Endothelial cell of umbilical vein (primary cell): Measurements from ENCODE around the gene CYREN. TPM values are rescaled to one million over a fixed set of nuclear protein-coding genes. Genes with fewer than 3 reads are reported as not detected.

Experiments
- BruUV-seq: library from RNA; stranded (reverse); fragments of 400-500 nt; replicated peaks from 2 replicates; lab custom pipeline; 2021; lab: Mats Ljungman, UMichigan
- CTCF ChIA-PET: fragments of 300-600, 350-600 bp; sonication (Branson Sonifier 250); formaldehyde crosslinking; loops from one replicate; lab custom pipeline; 2021; ENCODE audit warnings: antibody characterized with exemption, inconsistent platforms; lab: Charles Lee
- POLR2A ChIA-PET: fragments of 300-600, 350-600 bp; sonication (Branson Sonifier 250); formaldehyde crosslinking; loops from one replicate; lab custom pipeline; 2021; ENCODE audit warnings: antibody characterized with exemption, inconsistent platforms; lab: Charles Lee
- DNase-seq: peaks from one replicate; pipeline ENCODE4 v3.0.0-alpha.2; 2011; ENCODE audit warnings: low read depth, low spot score
- FAIRE-seq: peaks from 2 replicates; lab custom pipeline; 2011; peaks lifted over from hg19 to GRCh38; lab: Jason Lieb, UNC
- H2AFZ ChIP-seq: 2 replicates; pipeline ENCODE4 v1.6.0; 2012; ENCODE audit warnings: low read depth, low read length, control low read depth, inconsistent platforms
- H3K27ac ChIP-seq: 2 replicates; pipeline ENCODE4 v1.5.1; 2011; ENCODE audit warnings: low read depth, mild to moderate bottlenecking, control low read depth, low read length, moderate library complexity; ENCODE audit not compliant: insufficient read depth
- H3K27me3 ChIP-seq, 2 experiments: 2 replicates each; pipeline versions ENCODE4 v1.6.0 to v1.6.1; 2011; ENCODE audit warnings: low read length in 2 of 2, mixed read lengths in 1 of 2; ENCODE audit not compliant: control insufficient read depth in 2 of 2, insufficient read depth in 2 of 2
- H3K36me3 ChIP-seq, 2 experiments: 2 replicates in 1 of 2; 3 replicates in 1 of 2; pipeline ENCODE4 v1.5.1; 2011; ENCODE audit warnings: low read length in 2 of 2, mild to moderate bottlenecking in 1 of 2, moderate library complexity in 1 of 2; ENCODE audit not compliant: control insufficient read depth in 2 of 2, insufficient read depth in 2 of 2; ENCODE audit errors: extremely low read depth in 1 of 2
- H3K4me1 ChIP-seq: 3 replicates; pipeline ENCODE4 v1.5.1; 2011; ENCODE audit warnings: mild to moderate bottlenecking, low read length; ENCODE audit not compliant: control insufficient read depth, insufficient read depth; ENCODE audit errors: extremely low read depth
- H3K4me2 ChIP-seq: 2 replicates; pipeline ENCODE4 v1.6.1; 2011; ENCODE audit warnings: low read length, control low read depth, mixed read lengths; ENCODE audit not compliant: insufficient read depth
- H3K4me3 ChIP-seq, 3 experiments: fragments of 200-600 bp in 1 of 3; sonication (generic), shearing (Covaris generic) in 1 of 3; replicated peaks in 1 of 3; 2 replicates each; pipeline ENCODE4 v1.5.1; 2011 to 2016; ENCODE audit warnings: control low read depth in 3 of 3, low read length in 3 of 3, mild to moderate bottlenecking in 2 of 3, inconsistent platforms in 1 of 3, low read depth in 1 of 3, moderate library complexity in 1 of 3; ENCODE audit not compliant: insufficient read depth in 1 of 3
- H3K79me2 ChIP-seq: 2 replicates; pipeline ENCODE4 v1.6.0; 2012; ENCODE audit warnings: low read length, inconsistent platforms; ENCODE audit not compliant: control insufficient read depth, insufficient read depth
- H3K9ac ChIP-seq: replicated peaks from 2 replicates; pipeline ENCODE3; 2011; ENCODE audit warnings: low read length, control low read depth; ENCODE audit not compliant: insufficient read depth; ENCODE audit errors: extremely low read depth
- H3K9me1 ChIP-seq: replicated peaks from 3 replicates; pipeline ENCODE4 v1.6.0; 2011; ENCODE audit warnings: mild to moderate bottlenecking, low read length; ENCODE audit not compliant: control insufficient read depth, insufficient read depth; ENCODE audit errors: extremely low read depth
- H3K9me3 ChIP-seq: replicated peaks from 2 replicates; pipeline ENCODE4 v1.5.1; 2012; ENCODE audit warnings: low read length, inconsistent platforms; ENCODE audit not compliant: control insufficient read depth, insufficient read depth
- H4K20me1 ChIP-seq: replicated peaks from 2 replicates; pipeline ENCODE3; 2011; ENCODE audit warnings: mild to moderate bottlenecking, low read length; ENCODE audit not compliant: control insufficient read depth, insufficient read depth; ENCODE audit errors: extremely low read depth
- EZH2 ChIP-seq: IDR thresholded peaks from 2 replicates; pipeline ENCODE4 v1.6.1; 2012; ENCODE audit warnings: borderline replicate concordance, low read depth, mild to moderate bottlenecking, moderate library complexity, low read length, inconsistent platforms; ENCODE audit not compliant: severe bottlenecking
- FOS ChIP-seq: IDR thresholded peaks from 2 replicates; pipeline ENCODE4 v1.6.1; 2011; ENCODE audit warnings: mild to moderate bottlenecking, low read length, moderate library complexity, borderline replicate concordance; ENCODE audit not compliant: insufficient read depth
- GATA2 ChIP-seq: IDR thresholded peaks from 2 replicates; pipeline ENCODE4 v1.7.0; 2011; ENCODE audit warnings: low read depth, mild to moderate bottlenecking, moderate library complexity, mixed read lengths, low read length; ENCODE audit not compliant: insufficient read length, insufficient read depth
- JUN ChIP-seq: IDR thresholded peaks from 2 replicates; pipeline ENCODE4 v1.6.1; 2011; ENCODE audit warnings: borderline replicate concordance, low read depth; ENCODE audit not compliant: insufficient read length, insufficient read depth
- MYC ChIP-seq: IDR thresholded peaks from one replicate; pipeline ENCODE4 v1.6.1; 2011; ENCODE audit warnings: mild to moderate bottlenecking, low read depth, low read length
- POLR2A ChIP-seq: IDR thresholded peaks from 2 replicates; pipeline ENCODE4 v1.6.1; 2012; ENCODE audit warnings: low read depth, mild to moderate bottlenecking, control low read depth, low read length
- POLR2AphosphoS5 ChIP-seq: IDR thresholded peaks from 2 replicates; pipeline ENCODE4 v1.6.1; 2012; ENCODE audit warnings: low read depth, mild to moderate bottlenecking, control low read depth, low read length, moderate library complexity; ENCODE audit not compliant: insufficient read depth
- dilution Hi-C: fragments of 300-500 bp; cut with MboI; formaldehyde crosslinking; loops from one replicate; pipeline ENCODE4 v1.15.0; 2019; ENCODE audit warnings: low sequenced_read_pairs; ENCODE audit not compliant: extremely low pct_ligation_motif_present
- intact Hi-C: fragments of 100-400 bp; cut with micrococcal nuclease; formaldehyde crosslinking; loops from one replicate; pipeline ENCODE4 v1.10.0; 2022
- polyA plus RNA-seq, 4 experiments: library from polyadenylated mRNA; depleted of rRNA in 3 of 4; stranded (reverse) in 3 of 4; unstranded in 1 of 4; fragments of >200 nt; gene quantifications; 2 replicates each; pipeline versions ENCODE4 v1.2.1 to v1.2.3, GENCODE V29; 2011 to 2012; ENCODE audit warnings: missing spikeins in 1 of 4
- total RNA-seq: library from RNA; stranded (reverse); gene quantifications from 2 replicates; pipeline ENCODE4 v1.2.3, GENCODE V29; 2021
- TF ChIP-seq, protein P1 (sequence below): IDR thresholded peaks from 2 replicates; pipeline ENCODE4 v1.6.1; 2011; ENCODE audit not compliant: insufficient read depth, insufficient read length
- TF ChIP-seq, protein P2 (sequence below), 2 donors: IDR thresholded peaks; 1 replicate in 1 of 2; 2 replicates in 1 of 2; pipeline ENCODE4 v1.5.1; 2011; ENCODE audit warnings: low read length in 2 of 2, mild to moderate bottlenecking in 2 of 2, moderate library complexity in 2 of 2, control low read depth in 1 of 2, inconsistent platforms in 1 of 2, low read depth in 1 of 2; ENCODE audit not compliant: insufficient read depth in 1 of 2; ENCODE audit errors: extremely low read depth in 1 of 2

CYREN gene
- total and polyA plus RNA-seq, 2 donors (not counting 3 experiments of a cell fraction or from before 2014, with no cell fraction given): 19.1 to 30.8 TPM

DNA sequence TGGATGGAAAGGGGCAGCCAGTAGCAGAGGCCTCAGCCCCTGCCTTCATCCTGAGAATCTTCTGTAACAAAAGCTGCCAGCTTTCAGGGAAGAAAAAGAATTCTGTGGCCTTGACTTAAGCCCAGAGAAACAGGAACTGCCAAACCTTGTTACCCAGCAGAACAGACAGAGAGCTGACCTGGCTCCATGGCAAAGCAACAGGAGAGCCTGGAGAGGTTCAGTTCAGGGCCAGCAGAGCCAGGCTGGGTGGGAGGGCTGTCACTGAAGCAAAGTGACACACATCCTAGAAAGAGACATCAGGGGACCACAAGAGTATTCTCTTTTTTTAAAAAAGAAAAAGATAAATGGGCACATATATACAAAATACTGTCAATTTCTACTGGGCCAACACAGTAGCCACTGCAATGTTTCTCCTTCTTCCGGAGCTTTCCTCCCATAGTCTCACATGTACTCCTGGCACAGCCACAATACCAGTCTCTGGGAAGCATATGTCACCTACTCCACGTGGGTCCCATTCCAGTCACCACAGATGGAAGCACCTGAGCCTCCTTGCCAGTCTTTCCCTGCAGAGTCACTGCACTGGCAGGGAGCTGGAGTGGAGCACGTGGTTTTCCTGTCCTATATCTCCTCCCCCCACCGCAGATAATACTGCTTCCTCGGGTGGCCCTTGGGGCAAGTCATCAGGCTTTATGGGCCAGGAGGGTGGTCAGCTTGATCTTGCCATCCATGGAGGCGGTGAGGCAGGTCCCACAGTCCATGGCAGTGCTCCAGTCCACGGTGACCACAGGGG is 15.2 kb upstream of the CYREN start:
- Histone ChIP-seq H3K9me1 (no peaks in the 10 kb centered on the region), H3K27me3 (no peaks in the 10 kb centered on the region), H3K27ac (no peak overlapping the region), H3K36me3 (peaks cover 0 to 13% of the 10 kb centered on the region in 2 experiments), H3K9ac (no peak overlapping the region), H3K79me2 (no peaks in the 10 kb centered on the region), H4K20me1 (no peaks in the 10 kb centered on the region), H3K4me3 (no peak overlapping the region), H3K9me3 (peaks cover 8% of the 10 kb centered on the region), H2AFZ (no peak overlapping the region), H3K4me1 (no peaks in the 10 kb centered on the region), H3K4me2 (no peak overlapping the region)
- intact Hi-C loops (no loop called here), dilution Hi-C loops (no loop called here)
- no peak for DNase-seq
- no TSS peak for BruUV-seq
- FAIRE-seq: peak; percentile 4
- TF ChIP-seq POLR2A: no peak
- TF ChIP-seq, protein P1, sequence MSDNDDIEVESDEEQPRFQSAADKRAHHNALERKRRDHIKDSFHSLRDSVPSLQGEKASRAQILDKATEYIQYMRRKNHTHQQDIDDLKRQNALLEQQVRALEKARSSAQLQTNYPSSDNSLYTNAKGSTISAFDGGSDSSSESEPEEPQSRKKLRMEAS: no peak
- TF ChIP-seq FOS: no peak
- no peak for TF ChIP-seq MYC
- no peak for TF ChIP-seq GATA2
- no peak for TF ChIP-seq JUN
- TF ChIP-seq, protein P2, sequence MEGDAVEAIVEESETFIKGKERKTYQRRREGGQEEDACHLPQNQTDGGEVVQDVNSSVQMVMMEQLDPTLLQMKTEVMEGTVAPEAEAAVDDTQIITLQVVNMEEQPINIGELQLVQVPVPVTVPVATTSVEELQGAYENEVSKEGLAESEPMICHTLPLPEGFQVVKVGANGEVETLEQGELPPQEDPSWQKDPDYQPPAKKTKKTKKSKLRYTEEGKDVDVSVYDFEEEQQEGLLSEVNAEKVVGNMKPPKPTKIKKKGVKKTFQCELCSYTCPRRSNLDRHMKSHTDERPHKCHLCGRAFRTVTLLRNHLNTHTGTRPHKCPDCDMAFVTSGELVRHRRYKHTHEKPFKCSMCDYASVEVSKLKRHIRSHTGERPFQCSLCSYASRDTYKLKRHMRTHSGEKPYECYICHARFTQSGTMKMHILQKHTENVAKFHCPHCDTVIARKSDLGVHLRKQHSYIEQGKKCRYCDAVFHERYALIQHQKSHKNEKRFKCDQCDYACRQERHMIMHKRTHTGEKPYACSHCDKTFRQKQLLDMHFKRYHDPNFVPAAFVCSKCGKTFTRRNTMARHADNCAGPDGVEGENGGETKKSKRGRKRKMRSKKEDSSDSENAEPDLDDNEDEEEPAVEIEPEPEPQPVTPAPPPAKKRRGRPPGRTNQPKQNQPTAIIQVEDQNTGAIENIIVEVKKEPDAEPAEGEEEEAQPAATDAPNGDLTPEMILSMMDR (IDR thresholded peaks at IDR 0.05; ENCODE audit: extremely low read depth in 1 of 2, insufficient read depth in 1 of 2, low read depth in 1 of 2, low read length in 2 of 2): no peak
- TF ChIP-seq EZH2: no peak
- no peak for TF ChIP-seq POLR2AphosphoS5
- ChIA-PET CTCF (no interaction called here), POLR2A (no interaction called here)
